Peyer's patch (tissue), 4 donors: ENCODE data around the gene GCAT.

Experiments used
- POLR2A ChIP-seq, 2 donors: fragments of 450-650 bp; IDR thresholded peaks; one replicate each; pipeline ENCODE4 v1.5.1; 2017; ENCODE audit warnings: antibody characterized with exemption in 2 of 2, mild to moderate bottlenecking in 2 of 2, moderate library complexity in 2 of 2
- TF ChIP-seq, protein P1 (sequence below), 6 experiments: fragments of 450-650 bp in 4 of 6; fragments of 200-600 bp in 2 of 6; sonication (generic) in 1 of 6; IDR thresholded peaks; one replicate each; pipeline ENCODE4 v1.5.1; 2017 to 2019; ENCODE audit warnings: antibody characterized with exemption in 6 of 6, mild to moderate bottlenecking in 3 of 6, moderate library complexity in 1 of 6

DNA sequence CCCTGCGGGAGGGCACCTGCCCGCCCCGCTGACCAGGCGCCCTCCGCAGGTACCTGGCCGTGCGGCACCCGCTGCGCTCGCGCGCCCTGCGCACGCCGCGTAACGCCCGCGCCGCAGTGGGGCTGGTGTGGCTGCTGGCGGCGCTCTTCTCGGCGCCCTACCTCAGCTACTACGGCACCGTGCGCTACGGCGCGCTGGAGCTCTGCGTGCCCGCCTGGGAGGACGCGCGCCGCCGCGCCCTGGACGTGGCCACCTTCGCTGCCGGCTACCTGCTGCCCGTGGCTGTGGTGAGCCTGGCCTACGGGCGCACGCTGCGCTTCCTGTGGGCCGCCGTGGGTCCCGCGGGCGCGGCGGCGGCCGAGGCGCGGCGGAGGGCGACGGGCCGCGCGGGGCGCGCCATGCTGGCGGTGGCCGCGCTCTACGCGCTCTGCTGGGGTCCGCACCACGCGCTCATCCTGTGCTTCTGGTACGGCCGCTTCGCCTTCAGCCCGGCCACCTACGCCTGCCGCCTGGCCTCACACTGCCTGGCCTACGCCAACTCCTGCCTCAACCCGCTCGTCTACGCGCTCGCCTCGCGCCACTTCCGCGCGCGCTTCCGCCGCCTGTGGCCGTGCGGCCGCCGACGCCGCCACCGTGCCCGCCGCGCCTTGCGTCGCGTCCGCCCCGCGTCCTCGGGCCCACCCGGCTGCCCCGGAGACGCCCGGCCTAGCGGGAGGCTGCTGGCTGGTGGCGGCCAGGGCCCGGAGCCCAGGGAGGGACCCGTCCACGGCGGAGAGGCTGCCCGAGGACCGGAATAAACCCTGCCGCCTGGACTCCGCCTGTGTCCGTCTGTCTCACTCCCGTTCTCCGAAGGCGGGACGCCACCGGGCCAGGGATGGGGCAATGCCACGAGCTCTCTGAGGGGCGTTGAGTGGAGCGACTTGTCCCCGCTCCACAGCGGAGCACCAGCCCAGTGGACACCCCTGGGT is 17.2 kb downstream of the GCAT start:
- TF ChIP-seq, protein P1, sequence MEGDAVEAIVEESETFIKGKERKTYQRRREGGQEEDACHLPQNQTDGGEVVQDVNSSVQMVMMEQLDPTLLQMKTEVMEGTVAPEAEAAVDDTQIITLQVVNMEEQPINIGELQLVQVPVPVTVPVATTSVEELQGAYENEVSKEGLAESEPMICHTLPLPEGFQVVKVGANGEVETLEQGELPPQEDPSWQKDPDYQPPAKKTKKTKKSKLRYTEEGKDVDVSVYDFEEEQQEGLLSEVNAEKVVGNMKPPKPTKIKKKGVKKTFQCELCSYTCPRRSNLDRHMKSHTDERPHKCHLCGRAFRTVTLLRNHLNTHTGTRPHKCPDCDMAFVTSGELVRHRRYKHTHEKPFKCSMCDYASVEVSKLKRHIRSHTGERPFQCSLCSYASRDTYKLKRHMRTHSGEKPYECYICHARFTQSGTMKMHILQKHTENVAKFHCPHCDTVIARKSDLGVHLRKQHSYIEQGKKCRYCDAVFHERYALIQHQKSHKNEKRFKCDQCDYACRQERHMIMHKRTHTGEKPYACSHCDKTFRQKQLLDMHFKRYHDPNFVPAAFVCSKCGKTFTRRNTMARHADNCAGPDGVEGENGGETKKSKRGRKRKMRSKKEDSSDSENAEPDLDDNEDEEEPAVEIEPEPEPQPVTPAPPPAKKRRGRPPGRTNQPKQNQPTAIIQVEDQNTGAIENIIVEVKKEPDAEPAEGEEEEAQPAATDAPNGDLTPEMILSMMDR (IDR thresholded peaks at IDR 0.05), result peak in 1 of 6 experiments; percentile 8
- TF ChIP-seq POLR2A (IDR thresholded peaks at IDR 0.05), result no peak
